Measurements from ENCODE around the gene ASIC1.

DNA sequence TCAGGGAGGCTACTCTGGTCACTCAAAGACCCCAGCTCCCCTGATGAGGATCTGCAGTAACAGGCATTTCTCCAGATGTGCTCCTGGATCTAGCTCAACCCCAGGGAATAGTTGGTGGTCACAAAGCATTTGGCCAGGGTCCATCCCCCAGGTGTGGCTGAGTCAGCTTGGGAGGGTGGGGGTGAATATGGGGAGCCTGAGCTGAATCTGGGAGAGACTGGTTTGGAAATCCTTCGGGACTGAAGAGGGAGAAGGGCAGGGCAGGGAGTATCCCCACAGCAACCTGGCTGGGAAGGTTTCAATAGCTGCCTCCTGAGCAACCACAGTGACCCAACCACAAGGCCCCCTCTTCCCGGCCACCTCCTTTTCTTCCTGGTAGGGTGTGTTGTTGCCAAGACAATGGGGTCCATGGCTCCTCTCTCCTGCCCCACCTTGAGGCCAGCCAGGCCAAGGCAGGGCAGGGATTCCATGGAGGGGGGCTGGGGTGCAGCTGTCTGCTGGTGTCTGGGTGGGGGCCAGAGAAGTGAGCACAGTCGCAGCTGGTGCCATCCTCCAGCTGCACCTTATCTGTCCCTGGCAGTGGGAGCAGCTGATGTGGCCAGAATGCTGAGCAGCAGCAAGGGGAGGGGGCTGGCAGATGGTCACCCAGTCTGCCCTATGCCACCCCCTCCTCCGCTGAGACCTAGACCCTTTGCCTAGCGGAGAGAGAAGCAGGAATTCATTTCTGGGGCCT lies 5.5 kb downstream of the ASIC1 start:
- TF ChIP-seq POLR2A (IDR thresholded peaks at IDR 0.05; ENCODE audit: insufficient read depth in 1 of 2, low read depth in 2 of 2, low read length in 2 of 2), result no peak
- TF ChIP-seq CHD4 (IDR thresholded peaks at IDR 0.05; ENCODE audit: borderline replicate concordance, low read length), result no peak
- no peak for TF ChIP-seq MAFK (conservative IDR thresholded peaks at IDR 0.05 in 1 of 2, IDR thresholded peaks at IDR 0.05 in 1 of 2; ENCODE audit: low read length in 2 of 2)
- TF ChIP-seq NCOR1 (IDR thresholded peaks at IDR 0.05; ENCODE audit: borderline replicate concordance, low read length), result no peak
- TF ChIP-seq EZH2 (conservative IDR thresholded peaks at IDR 0.05; ENCODE audit: low read depth, low read length), result no peak
- TF ChIP-seq HOXD1 (CRISPR knock-in tag; IDR thresholded peaks at IDR 0.05), result no peak
- TF ChIP-seq AHR (CRISPR knock-in tag; IDR thresholded peaks at IDR 0.05), result no peak
- no peak for TF ChIP-seq U2AF1 (optimal IDR thresholded peaks at IDR 0.05; ENCODE audit: low read depth, low read length)
- no peak for TF ChIP-seq ZNF225 (CRISPR knock-in tag; IDR thresholded peaks at IDR 0.05)

Measured in HepG2 (cell line).